ENCODE data around the gene PNRC1.

The PNRC1 gene

GRCh38 chr6:89050155-89050554 is 30.4 kb upstream of the PNRC1 start:
- no peaks in the 10 kb centered on the region for H3K9me3 ChIP-seq (ENCODE audit: control insufficient read depth, low read length)
- H2AFZ ChIP-seq = no peak overlapping the region
- H3K9ac ChIP-seq = no peak overlapping the region
- TF ChIP-seq CTCF (IDR thresholded peaks at IDR 0.05) = no peak
- no peak overlapping the region for H3K4me3 ChIP-seq (ENCODE audit: low read depth, low read length)
- no peak overlapping the region for H3K4me2 ChIP-seq (ENCODE audit: low read length)
- no peaks in the 10 kb centered on the region for H3K4me1 ChIP-seq
- H3K27me3 ChIP-seq (ENCODE audit: control insufficient read depth, insufficient read depth, low read length) = no peaks in the 10 kb centered on the region
- no peaks in the 10 kb centered on the region for H3K36me3 ChIP-seq (ENCODE audit: control insufficient read depth, insufficient read depth, low read length)
- no peaks in the 10 kb centered on the region for H3K79me2 ChIP-seq
- no peak overlapping the region for H3K27ac ChIP-seq

- H3K36me3 ChIP-seq (ENCODE audit: control insufficient read depth, insufficient read depth, low read length) = no peaks in the 10 kb centered on the region
- H2AFZ ChIP-seq = no peak overlapping the region
- no peaks in the 10 kb centered on the region for H3K79me2 ChIP-seq
- H3K27me3 ChIP-seq (ENCODE audit: control insufficient read depth, insufficient read depth, low read length) = no peaks in the 10 kb centered on the region
- no peak overlapping the region for H3K27ac ChIP-seq
- no peak overlapping the region for H3K4me2 ChIP-seq (ENCODE audit: low read length)
- H3K9ac ChIP-seq = no peak overlapping the region
- no peaks in the 10 kb centered on the region for H3K4me1 ChIP-seq
- H3K4me3 ChIP-seq (ENCODE audit: low read depth, low read length) = no peak overlapping the region
- H3K9me3 ChIP-seq (ENCODE audit: control insufficient read depth, low read length) = no peaks in the 10 kb centered on the region
- TF ChIP-seq CTCF (IDR thresholded peaks at IDR 0.05) = no peak
These were observed 29.9 kb upstream of the PNRC1 start for GRCh38 chr6:89050697-89051096.

- TF ChIP-seq CTCF (IDR thresholded peaks at IDR 0.05) = no peak
- Histone ChIP-seq H3K27me3 (ENCODE audit: control insufficient read depth, insufficient read depth, low read length) (no peaks in the 10 kb centered on the region), H3K4me3 (ENCODE audit: low read depth, low read length) (no peak overlapping the region)
These were observed 28.9 kb upstream of the PNRC1 start for GRCh38 chr6:89051676-89052075.

GRCh38 chr6:89054208-89054607 is 26.3 kb upstream of the PNRC1 start:
- H3K4me1 ChIP-seq = no peaks in the 10 kb centered on the region
- H3K4me3 ChIP-seq (ENCODE audit: low read depth, low read length) = no peak overlapping the region
- no peaks in the 10 kb centered on the region for H3K27me3 ChIP-seq (ENCODE audit: control insufficient read depth, insufficient read depth, low read length)
- H3K9me3 ChIP-seq (ENCODE audit: control insufficient read depth, low read length) = no peaks in the 10 kb centered on the region
- H3K36me3 ChIP-seq (ENCODE audit: control insufficient read depth, insufficient read depth, low read length) = no peaks in the 10 kb centered on the region
- TF ChIP-seq CTCF (IDR thresholded peaks at IDR 0.05) = no peak
- no peaks in the 10 kb centered on the region for H3K79me2 ChIP-seq
- H2AFZ ChIP-seq = no peak overlapping the region
- H3K4me2 ChIP-seq (ENCODE audit: low read length) = no peak overlapping the region
- H3K27ac ChIP-seq = no peak overlapping the region
- H3K9ac ChIP-seq = no peak overlapping the region

More at GRCh38 chr6:89051676-89052075, 28.9 kb upstream of the PNRC1 start:
- Histone ChIP-seq H3K4me2 (ENCODE audit: low read length) (no peak overlapping the region), H3K79me2 (no peaks in the 10 kb centered on the region), H3K4me1 (no peaks in the 10 kb centered on the region), H3K9ac (no peak overlapping the region), H3K9me3 (ENCODE audit: control insufficient read depth, low read length) (no peaks in the 10 kb centered on the region), H2AFZ (no peak overlapping the region), H3K36me3 (ENCODE audit: control insufficient read depth, insufficient read depth, low read length) (no peaks in the 10 kb centered on the region), H3K27ac (no peak overlapping the region)

GRCh38 chr6:89057759-89058158 is 22.8 kb upstream of the PNRC1 start:
- no peaks in the 10 kb centered on the region for H3K79me2 ChIP-seq
- H3K27ac ChIP-seq = no peak overlapping the region
- no peak overlapping the region for H3K4me2 ChIP-seq (ENCODE audit: low read length)
- H3K4me1 ChIP-seq = no peaks in the 10 kb centered on the region
- no peak overlapping the region for H3K4me3 ChIP-seq (ENCODE audit: low read depth, low read length)
- no peak for TF ChIP-seq CTCF (IDR thresholded peaks at IDR 0.05)
- H3K27me3 ChIP-seq (ENCODE audit: control insufficient read depth, insufficient read depth, low read length) = no peaks in the 10 kb centered on the region
- no peaks in the 10 kb centered on the region for H3K9me3 ChIP-seq (ENCODE audit: control insufficient read depth, low read length)
- no peaks in the 10 kb centered on the region for H3K36me3 ChIP-seq (ENCODE audit: control insufficient read depth, insufficient read depth, low read length)
- no peak overlapping the region for H3K9ac ChIP-seq
- no peak overlapping the region for H2AFZ ChIP-seq
